SKM-1 treated with dmso at 0.1 percent for 144 hours (cell line): ENCODE measurements around the gene PLN.
A peak's percentile ranks its signal among the peaks of the same experiment; 100 is the strongest.

Experiments
- DNase-seq: peaks from one replicate; lab custom pipeline; 2025; ENCODE audit not compliant: unreplicated experiment; lab: John Stamatoyannopoulos, UW

PLN gene

DNA sequence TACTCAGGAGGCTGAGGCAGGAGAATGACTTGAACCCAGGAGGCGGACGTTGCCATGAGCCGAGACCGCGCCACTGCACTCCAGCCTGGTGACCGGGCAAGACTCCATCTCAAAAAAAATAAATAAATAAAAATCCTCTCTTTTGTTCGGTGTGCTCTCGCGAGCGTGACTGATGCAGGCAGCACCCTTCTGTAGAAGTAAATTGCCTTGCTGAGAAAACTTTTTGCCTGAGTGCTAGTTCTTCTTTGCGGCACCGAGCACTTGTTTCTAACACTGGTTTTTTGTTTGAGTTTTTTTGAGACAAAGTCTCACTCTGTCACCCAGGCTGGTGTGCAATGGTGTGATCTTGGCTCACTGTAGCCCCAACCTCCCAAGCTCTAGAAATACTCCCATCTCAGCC is 30.5 kb downstream of the PLN start:
- no peak for DNase-seq

DNA sequence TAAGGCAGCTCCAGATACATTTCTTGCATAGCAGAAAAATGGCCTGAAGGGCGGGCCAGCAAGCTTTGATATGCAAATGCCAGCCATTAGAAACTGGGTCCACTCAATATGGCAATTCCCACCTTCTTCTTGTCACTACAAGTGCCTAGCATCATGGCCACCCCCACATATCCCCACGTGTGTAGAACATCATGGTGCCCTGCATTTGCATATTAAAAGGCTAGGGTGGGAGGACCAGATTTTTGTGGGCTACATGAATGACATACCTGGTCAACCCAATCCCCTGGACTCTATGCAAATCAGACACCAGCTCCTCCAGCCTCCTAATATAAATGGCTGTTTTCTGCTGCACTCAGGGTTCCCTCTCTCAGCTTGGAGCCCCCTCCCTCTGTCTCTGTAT is 31.7 kb downstream of the PLN start:
- no peak for DNase-seq

DNA sequence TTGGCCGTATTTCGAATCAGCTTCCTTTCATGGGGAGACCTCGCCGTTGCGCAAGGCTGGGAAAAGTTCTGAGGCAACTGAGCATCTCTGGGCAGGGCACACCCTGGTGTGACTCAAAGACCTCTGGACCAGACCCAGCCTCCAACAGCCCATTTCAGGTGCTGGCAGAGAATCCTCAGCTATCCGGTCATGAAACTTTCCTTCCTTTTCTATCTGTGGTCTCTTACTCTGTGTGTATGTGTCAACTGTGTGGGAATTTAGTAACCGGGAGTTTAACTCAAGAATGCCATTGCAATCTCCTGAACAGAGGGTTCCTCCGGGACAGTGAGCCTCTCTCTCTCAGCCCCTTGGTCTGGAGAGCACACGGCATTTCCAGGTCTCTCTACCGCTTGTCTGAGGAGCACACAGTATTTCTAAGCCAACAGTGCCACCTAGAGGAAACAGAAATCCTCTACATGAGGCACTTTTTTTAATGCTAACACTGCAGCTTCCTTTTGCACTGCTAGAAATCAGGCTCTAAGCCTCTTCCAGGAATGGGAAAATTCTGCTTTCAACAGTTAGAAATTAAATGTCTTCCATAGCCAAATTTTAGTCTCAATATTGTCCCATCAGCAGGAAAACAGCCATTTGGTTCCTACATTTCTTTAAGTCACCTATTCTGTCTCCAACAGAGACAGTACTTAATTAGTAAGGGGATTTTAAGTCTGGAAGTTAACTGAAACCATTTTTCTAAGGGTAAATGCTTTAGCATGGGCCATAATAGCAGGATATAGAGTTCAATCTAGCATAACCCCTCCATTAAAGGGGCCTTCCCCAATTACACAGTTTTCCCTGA is 32.7 kb downstream of the PLN start:
- peak; percentile 64 for DNase-seq

DNA sequence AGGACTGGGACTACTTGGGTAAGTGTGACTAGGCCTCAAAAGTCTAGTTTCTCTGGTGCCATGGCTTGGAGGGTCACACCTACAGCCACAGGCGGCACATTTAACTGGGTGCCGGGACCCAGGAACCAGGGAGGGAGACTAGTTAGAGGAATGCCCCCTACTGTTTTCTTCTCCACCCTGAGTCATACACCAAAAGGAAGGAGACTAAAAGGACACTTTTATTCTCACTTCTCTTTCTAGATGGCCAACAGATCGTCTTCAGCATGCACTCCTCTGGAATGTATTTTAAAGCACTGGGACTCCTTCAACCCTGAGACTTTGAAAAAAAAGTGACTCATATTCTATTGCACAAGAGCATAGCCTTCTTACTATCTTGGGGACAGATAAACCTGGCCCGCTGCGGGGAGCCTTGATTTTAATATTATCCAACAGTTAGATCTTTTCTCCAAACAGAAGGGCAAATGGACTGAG is 33.4 kb downstream of the PLN start:
- DNase-seq, result peak; percentile 65

DNA sequence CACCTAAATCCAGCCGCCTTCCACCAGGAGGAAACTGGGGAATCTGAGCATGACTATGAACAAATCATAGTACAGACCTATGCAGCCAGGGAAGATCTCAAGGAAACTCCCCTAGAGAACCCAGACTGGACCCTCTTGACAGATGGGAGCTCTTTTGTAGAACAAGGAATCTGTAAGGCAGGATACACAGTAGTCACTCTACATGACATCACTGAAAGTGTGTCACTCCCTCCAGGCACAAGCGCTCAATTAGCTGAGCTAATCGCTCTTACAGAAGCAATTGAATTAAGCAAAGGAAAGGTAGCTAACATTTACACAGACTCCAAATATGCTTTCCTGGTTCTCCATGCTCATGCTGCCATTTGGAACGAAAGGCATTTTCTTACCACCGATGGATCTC is 36.8 kb downstream of the PLN start:
- DNase-seq, result no peak

DNA sequence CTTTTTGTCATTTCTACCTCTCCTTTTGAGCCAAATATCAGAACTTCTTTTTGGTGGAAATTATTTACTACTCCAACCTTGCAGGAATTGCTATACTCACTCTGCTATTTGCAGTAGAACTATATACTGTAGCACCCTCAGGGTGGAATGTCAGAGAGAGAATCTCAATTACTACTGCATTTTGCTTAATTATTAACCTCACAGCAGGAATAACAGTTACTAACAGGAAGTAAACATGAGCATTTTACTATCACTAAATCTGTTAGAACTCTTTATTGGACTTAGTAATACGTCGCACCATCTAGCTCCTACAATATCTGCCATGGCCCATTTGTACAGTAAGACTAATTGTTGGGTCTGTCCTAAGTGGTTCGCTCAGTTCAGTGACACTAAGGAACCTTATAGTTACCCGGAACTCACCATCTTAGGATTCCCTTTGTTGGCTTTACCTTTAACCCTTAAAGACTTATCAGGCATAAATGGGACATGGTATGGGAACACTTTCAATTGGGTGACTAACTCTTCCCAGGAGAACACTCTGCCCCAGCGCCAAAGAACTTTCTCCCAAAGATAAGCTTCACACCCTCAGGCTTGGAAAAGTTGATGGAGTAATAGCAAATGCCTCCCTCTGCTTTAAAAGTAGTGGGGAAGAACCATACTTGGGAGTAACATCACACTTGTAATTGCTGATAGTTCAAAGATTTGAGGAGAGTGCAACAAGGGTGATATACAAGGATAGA is 38.8 kb downstream of the PLN start:
- no peak for DNase-seq

DNA sequence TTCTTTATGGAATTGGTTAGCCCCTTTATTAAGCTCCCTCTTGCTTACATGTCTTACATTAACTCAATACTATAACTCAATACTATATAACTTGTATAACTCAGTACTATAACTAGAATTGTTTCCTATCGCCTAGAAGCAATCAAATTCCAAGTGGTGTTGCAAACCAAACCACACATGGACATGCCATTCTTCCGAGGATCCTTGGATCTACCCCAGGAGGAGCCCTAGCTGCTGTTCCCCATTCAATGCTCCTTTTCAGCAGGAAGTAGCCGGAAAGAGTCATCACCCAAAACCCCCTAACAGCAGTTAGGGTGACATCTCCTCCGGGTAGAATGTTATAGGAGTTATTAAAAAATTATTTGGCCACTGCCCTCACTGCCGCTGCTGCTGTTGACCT is 40.5 kb downstream of the PLN start:
- no peak for DNase-seq

DNA sequence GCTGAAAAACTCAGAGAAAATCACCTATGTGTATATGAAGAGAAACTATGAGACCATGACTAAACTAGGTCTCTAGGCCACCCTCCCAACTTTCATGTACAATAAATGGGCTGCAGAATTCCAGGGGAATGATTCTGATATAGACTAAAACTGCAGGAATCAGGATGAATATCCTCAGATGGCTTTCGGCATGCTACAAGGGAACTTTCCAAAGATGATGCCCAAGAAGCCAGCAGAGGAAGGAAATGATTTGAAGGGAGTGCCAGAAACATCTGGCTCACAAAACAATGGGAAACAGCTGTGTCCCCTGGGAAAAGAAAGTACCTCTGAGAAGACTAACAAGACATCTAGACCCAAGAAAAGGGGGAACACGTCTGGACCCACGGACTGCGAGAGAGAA is 41.1 kb downstream of the PLN start:
- DNase-seq, result no peak

DNA sequence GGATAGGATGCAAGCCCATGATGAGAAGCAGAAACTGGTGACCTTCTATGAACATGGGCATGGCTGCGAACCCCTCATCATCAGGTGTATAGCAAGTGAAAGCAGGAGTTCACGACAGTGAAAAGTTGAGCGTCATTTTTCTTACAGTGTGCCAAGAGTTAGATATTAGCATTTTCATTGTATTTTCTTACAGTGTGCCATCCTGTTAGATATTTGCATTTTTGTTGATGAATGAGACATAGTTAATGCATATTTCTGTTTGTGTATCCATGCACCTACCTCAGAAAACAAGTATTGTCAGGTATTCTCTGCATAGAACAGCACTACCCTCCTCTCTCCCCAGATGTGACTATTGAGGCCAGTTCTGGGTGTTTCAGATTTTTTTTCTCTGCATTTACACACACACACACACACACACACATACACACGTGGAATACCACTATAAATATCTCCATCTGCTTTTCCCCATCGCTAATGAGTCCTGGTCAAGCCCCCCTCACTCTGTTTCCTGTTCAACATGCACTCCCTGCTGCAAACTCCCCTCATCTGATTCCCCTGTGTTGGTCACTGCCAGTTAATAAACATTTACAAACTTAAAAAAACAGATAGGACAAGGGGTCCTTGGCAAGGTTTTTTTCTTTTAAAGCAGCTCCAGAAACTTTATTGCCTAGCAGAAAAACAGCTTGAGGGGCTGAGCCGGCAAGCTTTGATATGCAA is 41.7 kb downstream of the PLN start:
- DNase-seq, result no peak

DNA sequence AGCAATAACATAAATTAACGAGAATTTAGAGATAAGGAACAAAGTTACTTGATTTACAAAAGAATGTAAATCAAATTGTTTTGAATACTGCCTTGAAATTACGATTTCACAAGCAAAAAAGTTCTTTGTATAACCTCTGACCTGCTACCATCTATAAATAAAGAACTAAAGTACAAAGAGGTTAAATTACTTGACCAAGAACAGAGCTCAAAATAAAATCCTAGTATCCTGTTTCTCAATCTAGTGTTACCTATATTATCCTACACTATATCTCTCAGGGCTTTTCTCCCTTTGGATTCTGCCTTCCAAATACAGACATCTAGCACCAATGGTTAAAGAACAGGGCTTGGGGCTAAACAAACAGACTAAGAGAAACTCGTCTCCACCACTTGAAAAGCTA is 43.8 kb downstream of the PLN start:
- no peak for DNase-seq

DNA sequence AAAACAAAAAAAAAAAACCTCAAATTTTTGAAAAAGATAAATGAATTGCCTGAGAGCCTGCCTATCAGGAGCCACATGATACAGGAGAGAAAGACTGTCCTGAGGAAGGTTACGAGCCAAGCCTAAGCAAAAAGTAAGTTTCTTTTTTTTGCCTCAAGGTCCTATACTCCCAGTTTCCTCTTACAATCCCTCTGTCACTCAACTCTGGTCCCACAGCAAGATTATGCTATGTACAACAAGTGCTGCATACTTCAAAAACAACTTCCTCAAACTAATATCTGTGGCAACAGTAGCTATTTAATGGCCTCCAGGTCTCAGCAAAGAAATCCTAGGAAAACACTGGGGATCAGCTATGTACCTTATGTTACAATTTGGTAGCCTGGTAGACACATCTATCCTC is 46.8 kb downstream of the PLN start:
- DNase-seq, result peak; percentile 22

DNA sequence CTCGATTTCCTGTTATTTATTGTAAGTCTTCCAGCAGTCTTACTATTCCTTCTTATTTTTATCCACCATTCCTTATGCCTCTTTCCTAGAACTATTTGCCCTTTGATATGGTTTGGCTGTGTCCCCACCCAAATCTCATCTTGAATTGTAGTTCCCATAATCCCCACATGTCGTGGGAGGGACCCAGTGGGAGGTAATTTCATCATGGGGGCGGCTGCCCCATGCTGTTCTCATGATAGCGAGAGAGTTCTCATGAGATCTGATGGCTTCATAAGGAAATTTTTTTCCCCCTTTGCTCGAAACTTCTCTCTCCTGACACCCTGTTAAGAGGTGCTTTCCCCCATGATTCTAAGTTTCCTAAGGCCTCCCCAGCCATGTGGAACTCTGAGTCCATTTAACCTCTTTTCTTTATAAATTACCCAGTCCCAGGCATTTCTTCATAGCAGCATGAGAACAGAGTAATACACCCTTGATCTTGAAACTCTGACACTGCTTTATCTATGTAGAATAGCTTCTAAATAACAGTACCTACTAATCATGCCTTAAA is 48.8 kb downstream of the PLN start:
- DNase-seq, result no peak

DNA sequence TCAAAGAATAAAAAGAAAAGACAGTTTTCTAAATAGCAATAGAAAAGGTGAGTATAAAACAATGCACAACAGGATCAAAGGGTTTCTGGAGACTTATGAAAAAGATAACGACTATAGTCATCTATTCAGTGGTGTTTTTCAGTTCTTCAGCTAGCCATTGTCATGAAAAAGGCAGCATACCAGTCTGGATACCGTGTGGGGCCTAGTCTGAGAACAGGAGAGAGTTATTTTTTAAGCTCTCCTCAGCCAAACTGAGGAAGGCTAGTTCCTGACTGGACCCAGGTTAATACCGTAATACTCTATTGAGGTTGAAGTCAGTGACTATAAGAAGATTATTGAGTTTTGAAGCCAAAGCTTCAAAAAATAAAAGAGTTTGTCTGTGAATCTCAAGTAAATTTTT is 49.5 kb downstream of the PLN start:
- DNase-seq, result no peak

DNA sequence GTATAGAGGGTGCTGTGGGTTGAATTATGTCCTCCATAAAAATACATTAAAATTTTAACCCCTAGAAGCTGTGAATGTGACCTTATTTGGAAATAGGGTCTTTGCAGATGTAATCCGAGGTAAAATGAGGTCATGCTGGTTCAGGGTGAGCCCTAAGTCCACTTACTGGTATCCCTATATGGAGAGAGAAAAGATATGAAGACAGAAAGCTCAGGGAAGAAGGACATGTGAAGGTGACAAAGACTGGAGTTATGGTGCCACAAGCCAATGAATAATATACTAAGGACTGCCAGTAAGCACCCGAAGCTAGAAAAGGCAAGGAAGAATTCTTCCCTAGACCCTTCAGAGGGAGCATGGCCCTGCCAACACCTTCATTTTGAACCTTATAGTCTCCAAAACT is 50.2 kb downstream of the PLN start:
- DNase-seq, result no peak

DNA sequence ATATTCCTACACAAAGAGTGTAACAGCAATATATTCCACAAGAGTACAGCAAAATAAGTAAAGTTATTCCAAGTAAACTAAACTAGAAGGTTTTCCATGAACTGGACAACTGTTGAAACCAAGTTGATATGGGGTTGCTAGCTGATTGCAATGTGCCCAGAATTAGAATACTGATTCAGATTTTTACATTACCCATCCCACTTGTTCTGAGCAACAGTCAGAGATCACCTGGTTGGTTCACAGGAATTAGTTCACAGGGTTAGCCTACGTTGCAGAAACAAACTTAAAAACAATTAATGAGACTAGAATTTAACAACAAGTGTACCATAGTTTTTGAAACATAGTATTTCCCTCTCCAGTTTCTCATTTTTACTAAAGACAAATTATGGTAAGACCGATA is 54.2 kb downstream of the PLN start:
- DNase-seq, result no peak

DNA sequence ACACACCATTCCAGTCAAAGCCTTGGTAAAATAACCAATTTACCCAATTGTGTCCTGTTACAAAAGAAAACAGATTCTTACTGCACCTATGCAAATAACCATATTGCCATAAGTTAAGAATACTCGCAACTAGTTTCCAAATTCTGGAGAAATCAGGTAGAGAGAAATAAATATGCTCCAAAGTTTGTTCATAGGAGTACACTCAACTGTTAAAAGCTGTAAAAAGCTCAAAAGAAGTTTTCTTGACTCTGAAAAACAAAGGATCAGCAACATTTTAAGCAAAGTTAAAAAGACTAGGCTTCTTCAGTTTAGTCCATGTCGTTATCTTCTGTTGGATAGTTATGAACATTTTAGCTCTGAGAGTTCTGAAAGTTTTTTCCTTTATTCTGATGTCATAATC is 55.3 kb downstream of the PLN start:
- DNase-seq, result no peak

DNA sequence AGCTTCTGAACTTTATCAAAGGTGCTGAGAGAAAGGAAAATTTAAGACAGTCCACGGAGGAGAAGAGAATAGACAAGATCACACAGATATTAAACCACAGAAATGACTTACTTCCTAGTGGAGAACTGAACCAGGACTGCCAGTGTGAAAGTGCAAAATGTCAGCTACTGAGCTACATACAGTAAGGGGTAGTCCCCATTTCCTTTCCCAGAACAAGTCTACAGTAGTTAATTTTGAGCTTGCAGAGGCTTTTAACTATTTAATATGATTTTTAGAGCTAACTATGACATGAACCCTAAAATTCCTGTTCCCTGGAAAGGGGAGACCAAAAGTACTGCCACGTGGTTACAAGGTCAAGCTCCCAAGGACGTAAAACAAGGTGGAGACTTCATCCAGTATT is 58.2 kb downstream of the PLN start:
- DNase-seq, result no peak

DNA sequence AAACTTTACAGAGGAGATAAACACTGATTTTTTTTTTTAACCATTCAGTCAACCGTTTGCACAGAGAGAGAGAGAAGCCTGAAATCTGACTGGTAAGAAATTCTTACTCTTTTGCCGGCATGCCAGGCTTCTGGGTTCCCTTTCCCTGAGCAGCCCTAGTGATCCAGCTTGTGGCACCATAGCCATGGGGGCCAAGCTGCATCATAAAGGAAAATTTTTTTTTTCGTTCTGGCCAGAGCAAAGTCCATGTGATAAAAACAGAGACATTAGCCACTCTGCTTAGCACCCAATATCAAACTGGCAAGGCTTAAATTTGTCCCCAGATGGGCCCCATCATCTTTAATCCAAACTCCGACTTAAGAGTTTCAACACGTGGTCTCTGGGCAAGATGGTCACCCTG is 58.8 kb downstream of the PLN start:
- DNase-seq, result no peak
